HG02678 (cell line): ENCODE data around the gene DAB2IP.

Experiments
- ATAC-seq: cut with Tn5 transposase; IDR thresholded peaks from one replicate; pipeline ENCODE4 v1.9.1; 2021; ENCODE audit warnings: mild to moderate bottlenecking, moderate library complexity; ENCODE audit not compliant: unreplicated experiment

Gene DAB2IP

DNA sequence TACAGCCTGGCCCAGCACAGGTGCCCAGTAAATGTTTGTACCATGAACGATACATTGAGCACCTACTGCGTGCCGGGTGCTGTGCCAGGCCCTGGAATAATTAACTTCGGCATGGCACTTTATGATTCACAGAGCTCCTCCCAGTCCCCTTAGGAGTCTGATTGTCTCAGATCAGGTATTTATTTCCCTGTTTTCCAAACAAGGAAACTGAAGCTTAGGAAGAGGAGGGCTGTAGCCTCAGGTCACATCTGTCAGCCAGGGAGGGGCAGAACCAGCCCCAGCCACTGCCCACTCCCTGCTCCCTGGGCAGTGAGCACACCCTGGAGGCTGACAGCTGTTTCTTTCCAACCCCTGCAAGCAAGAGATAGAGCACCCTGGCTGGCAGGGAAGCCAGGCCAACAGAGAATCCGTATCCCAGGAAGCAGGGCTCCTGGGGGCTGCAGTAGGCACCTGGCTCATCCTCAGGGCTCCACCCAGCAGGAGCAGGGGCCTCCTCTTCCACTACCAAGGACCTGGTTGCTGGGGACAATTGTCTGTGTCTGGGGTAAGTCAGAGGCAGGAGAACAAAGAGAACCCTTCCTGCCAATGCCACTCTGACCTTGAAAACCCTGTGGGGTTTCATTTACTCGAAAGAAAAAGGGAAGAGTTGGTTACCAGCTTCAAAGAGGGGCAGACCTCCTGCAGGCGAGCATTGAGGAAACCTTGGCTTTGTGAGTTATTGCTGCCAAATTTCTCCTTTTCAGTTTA, 69.0 kb downstream of the DAB2IP start:
- no peak for ATAC-seq

DNA sequence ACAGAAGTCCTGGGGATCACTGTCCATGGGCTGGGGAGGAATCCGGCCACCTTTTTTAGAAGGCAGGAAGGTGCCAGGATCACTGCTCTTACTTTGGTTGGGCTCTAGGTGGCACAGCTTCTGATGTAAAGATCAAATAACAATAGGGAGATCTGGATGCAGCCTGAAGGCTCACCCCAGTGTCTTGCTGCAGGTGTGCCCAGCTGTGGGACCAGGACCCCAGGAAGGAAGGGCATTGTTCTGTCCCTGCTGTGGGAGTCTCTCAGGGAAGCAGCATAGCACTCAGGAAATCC, 69.6 kb downstream of the DAB2IP start:
- ATAC-seq: no peak

DNA sequence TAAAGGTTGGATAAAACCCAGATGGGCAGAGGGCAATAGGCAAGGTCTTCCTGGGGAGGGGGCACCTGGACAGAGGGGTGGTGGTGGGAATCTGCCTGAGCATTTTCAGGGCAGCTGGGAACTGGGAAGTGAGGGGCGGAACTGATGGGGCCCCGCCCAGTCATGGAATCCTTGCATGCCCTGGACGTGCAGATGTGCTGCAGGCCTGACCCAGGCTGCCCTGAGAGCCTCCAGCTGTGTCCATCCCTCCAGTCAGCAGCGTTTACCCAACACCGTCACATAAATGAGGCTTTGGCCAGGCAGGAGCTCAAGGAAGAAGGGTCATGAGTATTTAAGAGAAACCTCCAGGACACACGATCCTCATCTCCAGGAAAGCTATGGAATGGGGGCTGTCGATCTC, 70.3 kb downstream of the DAB2IP start:
- no peak for ATAC-seq

DNA sequence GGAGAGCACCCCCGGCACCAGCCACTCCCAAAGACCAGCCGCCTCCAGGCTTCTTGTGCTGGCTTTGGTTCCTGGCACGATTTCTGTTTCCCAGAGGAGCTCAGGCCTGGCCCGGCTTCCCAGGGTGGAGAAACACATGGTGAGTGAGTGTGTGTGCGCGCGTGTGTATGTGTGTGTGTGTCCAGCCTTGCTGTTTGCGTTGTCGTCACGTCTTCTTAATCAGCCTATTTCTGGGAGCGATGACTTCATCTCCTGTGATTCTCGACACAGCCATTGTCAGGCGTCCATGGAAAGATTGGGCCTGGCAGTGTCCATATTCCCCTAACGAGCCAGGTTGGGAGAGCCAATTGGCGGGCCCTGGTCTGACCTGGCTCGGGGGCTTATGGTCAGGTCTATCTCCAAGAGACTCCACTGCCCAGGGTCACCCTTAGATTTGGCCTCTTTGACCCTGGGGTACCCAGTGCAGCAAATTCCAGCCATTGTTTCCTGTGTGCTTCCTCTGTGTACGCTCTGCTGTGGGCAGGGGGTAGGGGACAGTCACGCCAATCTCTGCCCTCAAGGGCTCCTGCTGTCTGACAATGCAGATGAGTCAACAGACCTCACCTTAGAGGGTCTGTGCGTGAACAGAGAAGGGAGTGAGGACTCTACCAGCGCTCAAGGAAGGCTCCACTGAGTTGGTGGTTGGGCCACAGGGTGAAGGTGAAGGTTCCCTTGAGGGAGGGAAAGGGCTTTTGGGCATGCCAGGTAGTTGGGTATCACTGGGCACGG, 73.8 kb downstream of the DAB2IP start:
- no peak for ATAC-seq

DNA sequence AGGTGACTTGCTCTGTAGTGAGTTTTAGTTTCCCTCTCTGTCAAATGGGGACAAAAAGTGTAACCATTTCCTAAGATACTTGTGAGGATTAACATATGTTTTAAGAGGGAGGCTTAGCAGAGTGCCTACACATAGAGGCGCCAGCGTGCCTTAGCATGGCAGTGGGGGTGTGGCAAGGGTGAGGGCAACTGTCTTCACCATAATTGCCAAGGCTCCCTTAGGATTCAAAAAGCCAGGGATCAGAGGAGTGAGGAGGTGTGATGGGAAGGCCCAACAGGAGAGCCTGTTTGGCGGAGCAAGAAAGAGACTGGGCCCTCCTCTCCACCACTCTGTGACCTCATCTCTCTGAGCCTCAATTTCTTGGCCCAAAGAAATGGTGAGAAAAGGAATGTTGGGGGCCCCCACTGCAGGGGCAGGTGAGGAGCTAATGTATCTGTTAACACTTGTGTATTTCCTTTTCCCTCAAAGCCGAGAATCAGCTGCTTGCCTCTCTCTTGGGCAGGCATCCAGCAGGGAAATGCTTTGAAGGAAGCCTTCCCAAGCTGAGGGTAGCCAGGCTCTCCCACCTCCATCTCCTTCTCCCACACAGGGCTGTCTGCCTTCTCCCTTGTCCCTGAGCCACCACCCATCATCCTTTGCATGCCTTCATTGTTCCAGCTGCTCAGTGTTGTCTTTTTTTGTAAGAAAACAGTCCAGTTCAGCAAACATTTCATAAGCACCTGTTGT, 76.0 kb downstream of the DAB2IP start:
- no peak for ATAC-seq

DNA sequence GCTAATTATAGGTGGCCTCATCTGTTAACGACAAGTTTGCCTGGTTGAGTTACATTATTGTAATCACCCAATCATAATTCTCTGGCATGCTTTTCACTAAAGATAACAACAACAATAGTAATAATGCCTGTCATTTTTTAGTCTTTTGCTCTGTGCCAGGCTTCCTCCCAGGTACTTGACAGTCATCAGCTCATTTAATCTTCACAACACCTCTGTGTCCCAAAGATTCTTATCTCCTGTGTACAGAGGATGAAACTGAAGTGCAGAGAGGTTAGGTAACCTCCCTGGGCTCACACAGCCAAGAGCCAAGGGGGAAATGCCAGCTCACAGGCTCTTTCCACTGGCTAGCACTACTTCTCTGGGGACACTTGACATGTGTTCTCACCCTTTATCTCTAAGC, 77.5 kb downstream of the DAB2IP start:
- no peak for ATAC-seq

DNA sequence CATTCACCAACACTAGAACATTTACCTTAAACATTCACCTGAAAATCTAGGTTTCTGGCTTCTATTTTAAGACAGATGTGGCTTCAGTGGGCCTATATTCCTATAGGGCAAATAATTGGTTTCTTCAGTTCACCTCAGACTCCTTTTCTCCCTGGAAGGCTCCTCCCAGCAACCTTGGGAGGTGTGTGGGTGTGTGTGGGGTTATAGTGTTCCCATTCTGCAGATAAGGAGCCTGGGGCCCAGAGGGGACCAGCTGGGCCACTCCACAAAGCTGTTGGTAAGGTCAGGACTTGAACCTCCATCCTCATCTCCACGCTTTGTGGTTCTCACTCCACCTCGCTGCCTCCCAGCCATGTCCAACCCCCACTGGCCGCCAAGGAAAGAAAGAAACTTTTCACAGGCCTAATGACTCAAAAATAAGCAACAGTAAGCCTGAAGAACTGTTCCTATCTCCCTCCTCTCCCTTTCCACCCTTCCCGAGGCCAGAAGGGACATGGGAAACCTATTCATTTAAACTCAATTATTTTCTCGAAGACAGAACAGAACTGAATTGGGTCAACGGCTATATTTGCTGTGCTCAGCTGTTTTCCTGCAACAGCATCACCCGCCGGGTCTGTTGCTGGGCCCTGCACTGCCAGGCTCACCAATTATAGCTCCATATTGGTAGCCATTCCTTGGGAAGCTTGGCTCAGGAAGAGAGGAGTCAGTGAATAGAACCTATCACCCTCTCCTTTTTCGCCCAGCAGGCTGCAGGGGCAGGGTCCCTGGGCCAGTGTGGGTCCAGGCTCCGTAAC, 78.5 kb downstream of the DAB2IP start:
- ATAC-seq: no peak

DNA sequence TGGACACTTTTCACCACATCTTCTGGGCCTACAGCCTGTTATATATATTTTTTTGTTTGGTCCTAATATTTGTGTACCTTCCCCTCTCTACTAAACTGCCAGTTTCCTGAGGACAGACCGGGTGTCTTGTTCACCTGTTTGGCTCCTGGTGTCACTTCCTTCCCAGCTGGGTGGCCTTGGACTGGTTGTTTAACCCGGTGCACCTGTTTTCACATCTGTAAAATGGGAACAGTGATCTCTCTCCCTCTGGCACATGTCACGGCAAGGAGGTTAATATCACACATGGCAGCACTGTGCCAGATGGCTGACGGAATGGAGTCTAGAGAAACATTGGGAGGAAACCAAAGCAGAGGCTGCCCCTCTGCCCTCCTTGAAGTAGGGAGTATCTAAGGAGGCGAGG, 79.7 kb downstream of the DAB2IP start:
- ATAC-seq: no peak

DNA sequence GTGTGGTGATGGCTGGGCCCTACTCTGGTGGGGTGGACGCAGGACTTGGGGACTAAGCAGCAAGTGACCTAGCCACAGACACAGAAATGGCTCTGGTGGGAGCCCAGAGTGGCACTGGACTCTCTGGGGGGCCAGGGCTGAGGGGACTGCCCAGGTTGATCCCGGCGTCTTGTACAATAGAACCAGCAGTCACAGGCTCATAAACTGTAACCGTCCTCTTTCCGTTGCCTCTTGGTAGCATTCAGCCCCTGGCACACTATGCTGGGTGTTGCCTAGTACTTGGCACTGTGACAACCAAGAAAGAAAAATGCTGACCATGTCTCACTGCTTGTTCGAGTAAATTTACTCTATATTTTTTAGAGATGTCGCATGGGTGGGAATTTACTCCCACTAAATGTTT, 80.5 kb downstream of the DAB2IP start:
- no peak for ATAC-seq

DNA sequence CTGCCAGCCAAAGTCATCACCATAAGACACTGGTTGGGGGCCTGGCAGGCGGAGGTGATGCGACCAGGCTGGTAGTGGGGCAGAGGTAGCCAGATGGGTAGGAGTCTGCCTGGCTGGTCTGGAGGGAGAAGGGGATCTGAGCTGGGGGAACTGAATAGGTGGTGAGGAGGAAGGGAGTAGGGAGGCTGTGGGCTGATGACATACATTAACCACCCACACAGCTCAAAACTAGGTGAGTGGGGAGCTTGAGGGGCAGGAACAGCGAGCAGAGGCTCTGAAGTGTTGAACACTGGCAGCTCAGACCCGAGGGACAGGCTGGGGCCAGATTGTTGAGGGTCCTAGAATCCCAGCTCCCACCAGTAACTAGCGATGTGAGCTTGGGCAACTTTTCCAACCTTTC, 81.0 kb downstream of the DAB2IP start:
- ATAC-seq: no peak

DNA sequence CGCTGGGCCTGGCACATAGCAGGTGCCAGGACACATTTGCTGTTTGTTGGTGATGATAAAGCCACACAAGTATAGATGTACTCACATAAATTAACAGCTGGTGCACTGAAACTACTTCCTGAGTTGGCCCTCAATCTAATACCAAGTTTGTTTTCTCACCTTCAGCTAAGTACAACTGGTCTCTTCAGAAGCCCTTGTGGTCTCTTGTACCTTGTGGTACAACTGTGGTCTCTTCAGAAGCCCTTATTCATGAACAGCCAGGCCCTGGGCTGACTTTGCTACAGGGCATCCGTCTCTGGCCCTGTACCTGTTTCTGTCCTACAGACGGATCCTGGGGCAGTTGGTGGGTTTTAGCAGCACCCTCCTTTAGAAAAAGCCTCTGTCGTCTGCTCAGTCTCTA, 81.5 kb downstream of the DAB2IP start:
- no peak for ATAC-seq

DNA sequence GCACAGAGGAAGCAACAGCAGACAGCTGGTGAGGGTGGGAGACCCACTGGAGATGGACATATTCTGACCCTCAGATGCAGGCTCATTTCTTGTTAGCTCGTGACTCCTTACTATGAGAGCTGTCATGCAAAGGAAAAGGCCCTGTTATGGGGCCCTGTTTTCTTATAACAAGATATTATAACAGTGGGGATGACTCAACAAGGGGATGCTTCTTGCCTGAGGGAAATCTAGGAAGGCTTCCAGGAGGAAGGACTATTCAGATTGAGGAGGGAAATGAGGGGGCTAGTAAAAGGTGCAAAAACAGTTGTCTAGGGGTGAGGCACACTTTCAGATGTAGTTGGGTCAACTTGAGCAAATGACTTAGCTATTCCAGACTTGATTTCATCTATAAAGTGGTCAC, 83.0 kb downstream of the DAB2IP start:
- no peak for ATAC-seq

DNA sequence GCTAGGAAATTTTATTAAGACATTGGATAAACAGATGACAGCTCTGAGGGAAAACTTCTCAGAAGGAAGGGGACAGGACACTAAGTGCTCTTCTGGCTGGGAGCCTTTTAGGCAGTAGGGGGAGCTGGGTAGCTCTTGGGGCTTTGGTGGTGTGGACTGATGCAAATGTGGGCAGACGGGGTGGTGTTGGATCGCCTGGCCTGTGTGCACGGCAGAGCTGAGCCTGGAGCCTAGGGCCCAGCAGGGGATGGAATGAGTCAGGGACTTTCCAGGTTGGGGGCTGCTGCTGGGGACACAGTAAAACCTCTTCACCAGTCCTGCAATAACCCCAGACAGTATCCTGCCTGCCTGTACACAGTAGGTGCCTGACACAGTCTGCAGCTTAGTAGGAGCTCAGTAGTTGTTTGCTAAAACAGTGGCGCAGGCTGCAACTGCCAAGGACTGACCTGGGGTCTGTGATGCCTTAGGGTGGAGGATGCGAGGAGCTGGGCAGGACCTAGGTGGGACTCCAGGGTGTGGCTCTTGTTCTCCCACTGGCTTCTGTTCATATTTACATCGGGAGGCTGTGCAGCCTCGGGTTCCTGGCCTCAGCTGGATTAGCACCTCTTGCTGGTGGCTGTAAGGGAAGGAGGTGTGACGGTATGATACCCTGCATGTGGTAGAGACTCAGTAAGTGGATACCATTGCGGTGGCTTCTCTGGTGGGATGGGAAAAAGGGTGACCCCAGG, 83.8 kb downstream of the DAB2IP start:
- ATAC-seq: no peak

DNA sequence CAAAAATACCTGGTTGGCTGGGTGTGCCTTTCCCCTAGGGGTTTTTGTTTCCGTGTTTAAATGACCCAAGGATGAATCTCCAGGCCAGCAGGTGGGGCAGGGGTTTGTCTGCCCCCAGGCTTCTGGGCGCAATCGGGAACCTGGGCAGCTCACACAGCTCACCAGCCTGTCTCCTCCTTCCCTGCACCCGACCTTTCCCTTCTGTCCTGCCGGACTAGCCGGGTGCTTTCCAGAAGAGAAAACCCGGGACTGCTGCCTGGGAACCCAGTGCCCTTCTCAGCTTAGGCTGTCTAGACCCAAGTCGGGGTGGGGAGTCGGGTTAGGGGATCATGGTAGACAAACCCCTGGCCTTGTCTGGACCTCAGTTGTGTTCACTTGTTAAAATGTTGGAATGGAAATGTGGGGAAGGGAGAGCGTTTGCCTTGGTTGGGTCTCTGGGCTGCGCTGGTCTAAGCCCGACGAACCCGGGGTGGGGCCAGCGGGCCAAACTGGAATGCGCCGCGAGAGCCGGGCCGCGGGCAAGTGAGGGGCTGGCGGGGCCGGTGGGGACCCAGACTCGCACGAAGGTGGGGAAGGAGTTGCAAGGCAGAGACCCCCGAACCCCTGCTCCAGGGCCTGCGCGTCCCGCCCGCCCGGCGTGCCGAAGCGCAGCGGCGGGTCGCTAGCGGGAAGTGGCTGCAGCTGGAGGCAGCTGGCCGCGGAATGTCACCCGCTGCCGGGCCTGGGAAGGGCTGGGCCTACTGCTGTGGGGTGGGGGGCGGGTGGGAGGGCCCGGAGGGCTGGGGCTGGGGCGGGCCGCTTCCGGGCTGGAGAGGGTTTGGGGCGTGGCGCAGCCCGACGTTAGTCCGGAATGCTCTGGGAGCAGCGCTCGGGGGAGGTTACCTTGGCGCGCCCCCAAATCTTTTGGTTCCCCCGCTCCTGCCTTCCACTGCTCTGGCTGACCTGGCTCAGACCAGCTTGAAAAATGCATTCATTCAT, 84.6 kb downstream of the DAB2IP start:
- no peak for ATAC-seq

DNA sequence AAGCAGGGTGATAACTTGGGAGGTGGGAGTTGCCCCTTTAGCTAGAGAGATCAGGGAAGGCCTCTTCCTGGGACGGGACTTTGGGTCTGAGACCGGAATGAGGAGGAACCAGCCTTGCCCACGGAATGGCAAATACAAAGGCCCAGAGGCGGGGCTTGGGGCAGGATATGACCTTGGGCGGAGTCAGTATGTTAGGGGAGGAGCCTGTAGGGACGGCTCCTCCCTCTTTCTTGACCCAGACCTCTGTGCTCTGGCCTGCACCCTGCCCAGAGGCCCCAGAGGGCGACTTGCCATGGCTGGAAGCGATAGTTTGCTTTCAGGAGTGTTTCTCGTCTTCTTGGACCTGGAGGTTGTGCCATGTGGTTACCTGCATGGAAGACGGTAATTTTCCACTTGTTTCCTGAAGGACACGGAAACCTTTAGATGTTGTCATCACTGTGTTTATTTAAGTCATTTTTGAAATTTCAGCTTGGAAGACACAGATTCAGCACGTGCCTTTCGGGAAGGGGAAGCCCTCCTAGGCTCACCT, 85.6 kb downstream of the DAB2IP start:
- ATAC-seq: no peak

DNA sequence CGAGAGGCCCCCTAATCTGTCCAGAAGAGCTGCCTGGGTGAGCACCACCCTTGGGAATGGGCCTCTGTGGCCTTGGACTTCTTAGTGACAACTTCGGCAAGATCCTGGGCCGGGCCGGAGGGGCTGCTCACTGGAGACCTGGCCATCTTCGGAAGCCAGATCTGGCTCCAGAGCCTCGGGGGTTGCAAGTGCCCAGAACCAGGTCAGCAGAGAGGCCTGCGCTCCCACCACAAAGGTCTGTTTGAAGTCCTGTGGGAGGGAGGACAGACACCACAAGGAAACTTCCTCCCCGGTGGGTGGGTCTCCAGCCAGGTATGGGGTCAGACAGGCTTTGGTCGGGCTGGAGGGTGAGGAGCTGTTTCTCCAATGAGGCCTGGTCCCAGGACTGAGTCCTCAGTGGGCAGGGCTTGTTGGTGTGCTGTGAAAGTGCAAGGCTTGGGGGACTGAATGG, 86.1 kb downstream of the DAB2IP start:
- ATAC-seq: no peak

DNA sequence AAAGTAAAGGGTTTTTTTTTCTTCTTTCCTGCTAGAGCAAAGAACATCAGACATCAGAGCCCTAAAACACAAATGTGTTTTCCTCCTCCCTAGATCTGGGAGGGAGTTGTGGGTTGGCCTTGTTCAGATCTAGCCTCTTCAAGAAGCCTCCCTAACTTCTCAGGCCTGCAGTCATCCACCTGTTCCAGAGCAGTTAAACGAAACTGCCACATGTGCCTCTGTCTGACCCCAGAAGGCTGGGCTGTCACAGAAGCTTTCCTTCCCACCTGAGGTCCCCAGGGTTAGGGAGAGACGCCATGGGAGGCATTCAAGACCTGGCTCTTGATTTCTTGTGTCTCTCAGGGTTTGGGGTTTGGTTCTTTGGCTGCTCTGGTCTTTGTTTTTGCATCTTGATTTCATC, 87.0 kb downstream of the DAB2IP start:
- ATAC-seq: no peak

DNA sequence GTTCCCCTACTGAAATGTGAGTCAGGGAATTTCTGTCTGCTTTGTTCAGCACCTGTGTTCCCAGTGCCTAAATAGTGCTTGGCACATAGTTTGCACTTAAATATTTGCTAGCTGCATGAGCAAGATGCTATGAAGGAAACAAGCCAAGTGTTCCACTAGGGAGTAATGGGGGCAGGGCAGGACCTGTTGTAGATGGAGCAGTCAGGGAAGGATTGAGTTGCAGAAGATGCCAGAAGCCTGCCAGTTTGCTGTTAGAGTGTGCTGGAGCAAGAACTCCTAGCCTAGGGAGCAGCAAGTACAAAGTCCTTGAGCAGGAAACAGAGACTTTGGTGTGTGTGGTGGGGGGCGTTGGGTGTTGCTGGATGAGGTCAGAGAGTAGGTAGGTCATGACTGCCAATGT, 87.5 kb downstream of the DAB2IP start:
- no peak for ATAC-seq

DNA sequence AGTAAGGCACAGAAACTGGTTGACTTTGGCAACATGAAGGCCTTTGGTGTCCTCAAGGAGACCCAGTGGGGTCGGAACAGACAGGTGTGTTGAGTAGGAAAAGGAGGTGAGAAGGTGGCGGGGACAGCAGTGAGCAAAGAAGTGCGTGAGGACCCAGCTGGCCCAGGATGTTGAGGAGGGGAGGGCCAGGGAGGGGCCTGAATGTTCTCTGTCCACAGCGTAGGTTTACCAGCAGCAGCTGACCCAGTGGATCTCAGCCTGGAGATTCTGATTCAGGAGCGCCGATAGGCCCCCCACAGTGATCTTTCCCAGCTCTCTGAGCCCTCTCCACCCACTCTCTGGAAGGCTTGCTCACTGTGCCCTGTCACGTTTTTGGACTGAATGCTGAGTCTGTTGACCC, 88.5 kb downstream of the DAB2IP start:
- no peak for ATAC-seq
